Mesothelial cell of epicardium (in vitro differentiated cells): ENCODE results near the gene ACTR6. TPM values are rescaled to one million over a fixed set of nuclear protein-coding genes. Genes with fewer than 3 reads are reported as not detected.

Experiments used
- DNase-seq, 2 experiments: peaks; one replicate each; pipeline ENCODE4 v3.0.0; 2021; ENCODE audit warnings: low spot score in 2 of 2; ENCODE audit not compliant: unreplicated experiment in 2 of 2
- H3K27ac Mint-ChIP-seq: 2 replicates; pipeline ENCODE4 v1.8.0; 2021; ENCODE audit warnings: mixed read lengths
- H3K27me3 Mint-ChIP-seq: 2 replicates; pipeline ENCODE4 v1.8.0; 2021; ENCODE audit warnings: low read depth, mixed read lengths
- H3K36me3 Mint-ChIP-seq: 2 replicates; pipeline ENCODE4 v1.8.0; 2021; ENCODE audit warnings: mixed read lengths
- H3K4me1 Mint-ChIP-seq: 2 replicates; pipeline ENCODE4 v1.8.0; 2021; ENCODE audit warnings: mixed read lengths
- H3K4me3 Mint-ChIP-seq: 2 replicates; pipeline ENCODE4 v1.8.0; 2021; ENCODE audit warnings: mild to moderate bottlenecking, moderate library complexity, mixed read lengths
- H3K9me3 Mint-ChIP-seq: 2 replicates; pipeline ENCODE4 v1.8.0; 2021; ENCODE audit warnings: mixed read lengths
- CTCF ChIP-seq: fragments of 200-600 bp; sonication (generic); IDR thresholded peaks from one replicate; pipeline ENCODE4 v1.5.0; 2021; ENCODE audit warnings: antibody characterized with exemption; ENCODE audit not compliant: unreplicated experiment
- microRNA-seq: library from miRNA; unstranded; fragments of <30 nt; microRNA quantifications from one replicate; pipeline ENCODE4 v1.2.0, GENCODE V29; 2021; ENCODE audit warnings: inconsistent platforms, mixed read lengths
- total RNA-seq: library from RNA; stranded (reverse); gene quantifications from 3 replicates; pipeline ENCODE4 v1.2.1, GENCODE V29; 2021

Gene ACTR6
- total RNA-seq, 1 donor from 2014 or later, result 25.5 TPM

- H3K27ac Mint-ChIP-seq, result peak overlapping the region; percentile 99
- H3K27me3 Mint-ChIP-seq, result no peaks in the 10 kb centered on the region
Measured at GRCh38 chr12:100266585-100266834, 65.9 kb downstream of the ACTR6 start.

GRCh38 chr12:100266835-100267602 is 66.4 kb downstream of the ACTR6 start, which contains the start of the genes DEPDC4 and SCYL2:
TSS of gene DEPDC4 (minus strand) at chr12:100267079. CDS start at chr12:100267076, 3 bp downstream.
TSS of gene SCYL2 (plus strand) at chr12:100267177. CDS start at chr12:100282971, 15,794 bp downstream.
- H3K4me1 Mint-ChIP-seq, result peaks cover 26% of the 10 kb centered on the region
- peak; percentile 91 to 96 for DNase-seq
- no peak for TF ChIP-seq CTCF
- H3K27me3 Mint-ChIP-seq, result no peaks in the 10 kb centered on the region
- H3K36me3 Mint-ChIP-seq, result no peaks in the 10 kb centered on the region
- H3K27ac Mint-ChIP-seq, result peak within 1 kb of the TSS; percentile 99
- H3K4me3 Mint-ChIP-seq, result peak within 1 kb of the TSS; percentile 99
- no peaks in the 10 kb centered on the region for H3K9me3 Mint-ChIP-seq

More at GRCh38 chr12:100266585-100266834, 65.9 kb downstream of the ACTR6 start:
- Mint-ChIP-seq H3K4me3 (peak overlapping the region; percentile 99), H3K4me1 (peaks cover 22% of the 10 kb centered on the region), H3K9me3 (no peaks in the 10 kb centered on the region), H3K36me3 (no peaks in the 10 kb centered on the region)
- TF ChIP-seq CTCF, result no peak
- peak; percentile 91 to 96 for DNase-seq

- Mint-ChIP-seq H3K27ac (peak overlapping the region; percentile 94), H3K4me3 (peak overlapping the region; percentile 99), H3K27me3 (no peaks in the 10 kb centered on the region), H3K4me1 (peaks cover 26% of the 10 kb centered on the region), H3K9me3 (no peaks in the 10 kb centered on the region), H3K36me3 (no peaks in the 10 kb centered on the region)
- DNase-seq, result peak in 1 of 2 experiments; percentile 32
- TF ChIP-seq CTCF, result no peak
Measured at GRCh38 chr12:100267603-100268281, 67.1 kb downstream of the ACTR6 start.

GRCh38 chr12:100268835-100269564 is 68.4 kb downstream of the ACTR6 start:
- DNase-seq, result no peak
- H3K4me3 Mint-ChIP-seq, result peak overlapping the region; percentile 99
- no peak for TF ChIP-seq CTCF
- no peaks in the 10 kb centered on the region for H3K36me3 Mint-ChIP-seq
- peaks cover 38% of the 10 kb centered on the region for H3K4me1 Mint-ChIP-seq
- no peaks in the 10 kb centered on the region for H3K9me3 Mint-ChIP-seq
- peak overlapping the region; percentile 43 for H3K27ac Mint-ChIP-seq
- H3K27me3 Mint-ChIP-seq, result no peaks in the 10 kb centered on the region

GRCh38 chr12:100273782-100274181 is 73.2 kb downstream of the ACTR6 start:
- H3K4me1 Mint-ChIP-seq, result peaks cover 39% of the 10 kb centered on the region
- no peaks in the 10 kb centered on the region for H3K27me3 Mint-ChIP-seq
- no peak for DNase-seq
- peaks cover 11% of the 10 kb centered on the region for H3K9me3 Mint-ChIP-seq
- H3K4me3 Mint-ChIP-seq, result no peak overlapping the region
- TF ChIP-seq CTCF, result no peak
- peaks cover 17% of the 10 kb centered on the region for H3K36me3 Mint-ChIP-seq
- peak overlapping the region; percentile 14 for H3K27ac Mint-ChIP-seq

Small RNA genes lying within 50 kb of the gene (microRNA-seq; reads per million reads assigned to microRNA genes)
- gene MIR1827, result not detected

Other genes with a start within 250 kb of the ACTR6 start
- gene ANKS1B, start 215.9 kb upstream of the ACTR6 start, total RNA-seq, result 6.9 to 8.8 TPM (median 7.5 TPM) in 3 replicates
- gene BLTP3B, start 57.9 kb upstream of the ACTR6 start, total RNA-seq, result 19.3 to 22.2 TPM (median 21.8 TPM) in 3 replicates
- 3.6 to 6.5 TPM (median 4.2 TPM) in 3 replicates for gene DEPDC4, start 66.3 kb downstream of the ACTR6 start, total RNA-seq
- gene SCYL2, start 66.4 kb downstream of the ACTR6 start, total RNA-seq, result 53.0 to 61.4 TPM (median 55.5 TPM) in 3 replicates
- gene SLC17A8, start 156.3 kb downstream of the ACTR6 start, total RNA-seq, result 0.40 to 0.66 TPM (median 0.61 TPM) in 3 replicates